Panc1 (cell line): ENCODE measurements around the gene ADGRL3.

ENCODE experiments used
- POLR2AphosphoS5 ChIP-seq: IDR thresholded peaks from 2 replicates; pipeline ENCODE4 v1.6.1; 2012; ENCODE audit warnings: mild to moderate bottlenecking, low read depth, low read length, moderate library complexity
- REST ChIP-seq, 2 experiments: IDR thresholded peaks; 2 replicates each; pipeline ENCODE4 v1.6.1; 2011 to 2012; ENCODE audit warnings: low read depth in 2 of 2, control low read depth in 1 of 2, low read length in 1 of 2, mild to moderate bottlenecking in 1 of 2, moderate library complexity in 1 of 2; ENCODE audit not compliant: insufficient read depth in 1 of 2
- SIN3A ChIP-seq: IDR thresholded peaks from 2 replicates; pipeline ENCODE4 v1.6.1; 2012; ENCODE audit warnings: low read depth, mild to moderate bottlenecking, low read length, moderate library complexity, borderline replicate concordance; ENCODE audit not compliant: insufficient read depth
- TF ChIP-seq, protein P1 (sequence below): fragments of 450-650 bp; IDR thresholded peaks from 2 replicates; pipeline ENCODE4 v1.5.1; 2017; ENCODE audit warnings: mild to moderate bottlenecking

DNA sequence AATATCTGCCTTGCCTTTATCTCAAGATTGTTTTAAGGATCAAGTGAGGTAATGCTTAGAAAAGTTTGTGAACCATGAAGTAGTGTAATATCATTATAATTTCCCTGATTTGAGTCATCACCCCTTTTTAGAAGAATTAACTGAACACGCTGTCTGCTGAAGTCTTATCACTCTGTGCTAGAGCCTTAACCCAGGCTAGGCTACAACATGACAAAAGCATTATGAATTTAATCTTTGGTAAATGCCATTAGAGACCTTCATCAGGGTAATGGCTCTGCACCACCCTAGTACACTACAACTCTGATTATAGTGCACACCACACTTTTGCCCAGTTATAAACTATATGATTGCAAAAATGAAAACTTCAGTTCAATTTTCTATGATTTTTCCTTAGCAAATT is 118.3 kb downstream of the ADGRL3 start:
- TF ChIP-seq SIN3A, result no peak
- TF ChIP-seq, protein P1, sequence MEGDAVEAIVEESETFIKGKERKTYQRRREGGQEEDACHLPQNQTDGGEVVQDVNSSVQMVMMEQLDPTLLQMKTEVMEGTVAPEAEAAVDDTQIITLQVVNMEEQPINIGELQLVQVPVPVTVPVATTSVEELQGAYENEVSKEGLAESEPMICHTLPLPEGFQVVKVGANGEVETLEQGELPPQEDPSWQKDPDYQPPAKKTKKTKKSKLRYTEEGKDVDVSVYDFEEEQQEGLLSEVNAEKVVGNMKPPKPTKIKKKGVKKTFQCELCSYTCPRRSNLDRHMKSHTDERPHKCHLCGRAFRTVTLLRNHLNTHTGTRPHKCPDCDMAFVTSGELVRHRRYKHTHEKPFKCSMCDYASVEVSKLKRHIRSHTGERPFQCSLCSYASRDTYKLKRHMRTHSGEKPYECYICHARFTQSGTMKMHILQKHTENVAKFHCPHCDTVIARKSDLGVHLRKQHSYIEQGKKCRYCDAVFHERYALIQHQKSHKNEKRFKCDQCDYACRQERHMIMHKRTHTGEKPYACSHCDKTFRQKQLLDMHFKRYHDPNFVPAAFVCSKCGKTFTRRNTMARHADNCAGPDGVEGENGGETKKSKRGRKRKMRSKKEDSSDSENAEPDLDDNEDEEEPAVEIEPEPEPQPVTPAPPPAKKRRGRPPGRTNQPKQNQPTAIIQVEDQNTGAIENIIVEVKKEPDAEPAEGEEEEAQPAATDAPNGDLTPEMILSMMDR, result no peak
- TF ChIP-seq POLR2AphosphoS5, result no peak
- no peak for TF ChIP-seq REST (IDR thresholded peaks at IDR 0.05; ENCODE audit: insufficient read depth in 1 of 2, low read depth in 2 of 2, low read length in 1 of 2)
